Mesothelial cell of epicardium (in vitro differentiated cells): ENCODE results near the gene PMM2. TPM values are rescaled to one million over a fixed set of nuclear protein-coding genes. Genes with fewer than 3 reads are reported as not detected.
"Not testable (repeated sequence)": the region's sequence is repeated elsewhere in the genome, so short reads cannot be mapped to it uniquely, and the experiment has no call there.

Experiments
- DNase-seq, 2 experiments: peaks; one replicate each; pipeline ENCODE4 v3.0.0; 2021; ENCODE audit warnings: low spot score in 2 of 2; ENCODE audit not compliant: unreplicated experiment in 2 of 2
- H3K27ac Mint-ChIP-seq: 2 replicates; pipeline ENCODE4 v1.8.0; 2021; ENCODE audit warnings: mixed read lengths
- H3K27me3 Mint-ChIP-seq: 2 replicates; pipeline ENCODE4 v1.8.0; 2021; ENCODE audit warnings: low read depth, mixed read lengths
- H3K36me3 Mint-ChIP-seq: 2 replicates; pipeline ENCODE4 v1.8.0; 2021; ENCODE audit warnings: mixed read lengths
- H3K4me1 Mint-ChIP-seq: 2 replicates; pipeline ENCODE4 v1.8.0; 2021; ENCODE audit warnings: mixed read lengths
- H3K4me3 Mint-ChIP-seq: 2 replicates; pipeline ENCODE4 v1.8.0; 2021; ENCODE audit warnings: mild to moderate bottlenecking, moderate library complexity, mixed read lengths
- H3K9me3 Mint-ChIP-seq: 2 replicates; pipeline ENCODE4 v1.8.0; 2021; ENCODE audit warnings: mixed read lengths
- CTCF ChIP-seq: fragments of 200-600 bp; sonication (generic); IDR thresholded peaks from one replicate; pipeline ENCODE4 v1.5.0; 2021; ENCODE audit warnings: antibody characterized with exemption; ENCODE audit not compliant: unreplicated experiment
- total RNA-seq: library from RNA; stranded (reverse); gene quantifications from 3 replicates; pipeline ENCODE4 v1.2.1, GENCODE V29; 2021

Gene PMM2
- total RNA-seq, 1 donor from 2014 or later, result 41.7 TPM

GRCh38 chr16:8872071-8872470 lies 74.4 kb downstream of the PMM2 start:
- no peak for TF ChIP-seq CTCF
- Mint-ChIP-seq H3K27ac (no peak overlapping the region), H3K36me3 (no peaks in the 10 kb centered on the region), H3K9me3 (no peaks in the 10 kb centered on the region), H3K27me3 (no peaks in the 10 kb centered on the region), H3K4me3 (no peak overlapping the region), H3K4me1 (peaks cover 14% of the 10 kb centered on the region)
- DNase-seq, result no peak

GRCh38 chr16:8872967-8873865 lies 75.6 kb downstream of the PMM2 start:
- H3K27ac Mint-ChIP-seq, result no peak overlapping the region
- no peak overlapping the region for H3K4me3 Mint-ChIP-seq
- H3K36me3 Mint-ChIP-seq, result no peaks in the 10 kb centered on the region
- peaks cover 6% of the 10 kb centered on the region for H3K4me1 Mint-ChIP-seq
- DNase-seq, result no peak
- TF ChIP-seq CTCF, result no peak
- no peaks in the 10 kb centered on the region for H3K9me3 Mint-ChIP-seq
- H3K27me3 Mint-ChIP-seq, result no peaks in the 10 kb centered on the region

GRCh38 chr16:8873866-8874195 lies 76.2 kb downstream of the PMM2 start:
- not testable (repeated sequence) for H3K4me3 Mint-ChIP-seq, H3K27ac Mint-ChIP-seq, H3K36me3 Mint-ChIP-seq, H3K9me3 Mint-ChIP-seq, DNase-seq, H3K27me3 Mint-ChIP-seq
- peaks cover 10% of the 10 kb centered on the region for H3K4me1 Mint-ChIP-seq

- no peaks in the 10 kb centered on the region for H3K36me3 Mint-ChIP-seq
Observed at GRCh38 chr16:8874388-8874787, 76.7 kb downstream of the PMM2 start.

GRCh38 chr16:8875317-8875716 lies 77.7 kb downstream of the PMM2 start:
- DNase-seq, H3K9me3 Mint-ChIP-seq, H3K4me1 Mint-ChIP-seq, H3K4me3 Mint-ChIP-seq, H3K27me3 Mint-ChIP-seq, H3K36me3 Mint-ChIP-seq, H3K27ac Mint-ChIP-seq: not testable (repeated sequence)

More at GRCh38 chr16:8874388-8874787, 76.7 kb downstream of the PMM2 start:
- TF ChIP-seq CTCF, result no peak
- Mint-ChIP-seq H3K4me1 (peaks cover 7% of the 10 kb centered on the region), H3K9me3 (no peaks in the 10 kb centered on the region), H3K27ac (no peak overlapping the region), H3K27me3 (no peaks in the 10 kb centered on the region), H3K4me3 (no peak overlapping the region)
- no peak for DNase-seq

GRCh38 chr16:8877894-8878522 lies 80.4 kb downstream of the PMM2 start:
- Mint-ChIP-seq H3K27ac (no peak overlapping the region), H3K4me1 (peaks cover 8% of the 10 kb centered on the region)

More at GRCh38 chr16:8877894-8878522, 80.4 kb downstream of the PMM2 start:
- Mint-ChIP-seq H3K36me3 (no peaks in the 10 kb centered on the region), H3K9me3 (no peaks in the 10 kb centered on the region), H3K27me3 (no peaks in the 10 kb centered on the region), H3K4me3 (no peak overlapping the region)
- no peak for TF ChIP-seq CTCF
- DNase-seq, result no peak
